Astrocyte (in vitro differentiated cells and primary cell): Measurements from ENCODE around the gene RAP1B.

Experiments
- CTCF ChIP-seq: IDR thresholded peaks from 2 replicates; pipeline ENCODE4 v1.5.1; 2011; ENCODE audit warnings: low read depth, mild to moderate bottlenecking, inconsistent platforms, low read length, moderate library complexity; ENCODE audit not compliant: insufficient read depth
- EZH2 ChIP-seq: IDR thresholded peaks from 2 replicates; pipeline ENCODE4 v1.6.1; 2012; ENCODE audit warnings: mild to moderate bottlenecking, low read length, inconsistent platforms; ENCODE audit not compliant: insufficient read depth

GRCh38 chr12:68561830-68562229 lies 48.9 kb upstream of the RAP1B start:
- TF ChIP-seq CTCF: no peak
- TF ChIP-seq EZH2: no peak
